Mucosa of stomach (tissue), 1 donor: Measurements from ENCODE around the gene TNFAIP8L3.
A peak's percentile ranks its signal among the peaks of the same experiment; 100 is the strongest.

Experiments used
- H3K27me3 ChIP-seq: one replicate; pipeline ENCODE4 v1.7.0; 2013; ENCODE audit warnings: mild to moderate bottlenecking, low read length; ENCODE audit not compliant: control insufficient read depth, insufficient read depth
- H3K36me3 ChIP-seq: one replicate; pipeline ENCODE4 v1.7.0; 2013; ENCODE audit warnings: low read length; ENCODE audit not compliant: control insufficient read depth, insufficient read depth
- H3K4me1 ChIP-seq: one replicate; pipeline ENCODE4 v1.7.0; 2013; ENCODE audit warnings: mild to moderate bottlenecking, low read length; ENCODE audit not compliant: control insufficient read depth, insufficient read depth
- H3K4me3 ChIP-seq: one replicate; pipeline ENCODE4 v1.7.0; 2013; ENCODE audit warnings: low read length
- H3K9ac ChIP-seq: one replicate; pipeline ENCODE4 v1.7.0; 2013; ENCODE audit warnings: mild to moderate bottlenecking, low read length, moderate library complexity
- H3K9me3 ChIP-seq: one replicate; pipeline ENCODE4 v1.7.0; 2013; ENCODE audit warnings: mild to moderate bottlenecking, low read length, moderate library complexity; ENCODE audit not compliant: control insufficient read depth
- donor health status: Pancreatic carcinoma.

The TNFAIP8L3 gene

GRCh38 chr15:51095681-51096331 lies 1.1 kb upstream of the TNFAIP8L3 start:
- peaks cover 6% of the 10 kb centered on the region for H3K4me1 ChIP-seq
- no peak overlapping the region for H3K4me3 ChIP-seq
- H3K36me3 ChIP-seq = no peaks in the 10 kb centered on the region
- peaks cover 50% of the 10 kb centered on the region for H3K27me3 ChIP-seq
- H3K9ac ChIP-seq = no peak overlapping the region
- H3K9me3 ChIP-seq = no peaks in the 10 kb centered on the region

- Histone ChIP-seq H3K9ac (peak overlapping the region; percentile 35), H3K4me3 (no peak overlapping the region), H3K4me1 (peaks cover 6% of the 10 kb centered on the region), H3K36me3 (no peaks in the 10 kb centered on the region), H3K9me3 (no peaks in the 10 kb centered on the region), H3K27me3 (peaks cover 46% of the 10 kb centered on the region)
Observed at GRCh38 chr15:51093839-51094605, 684 bp downstream of the TNFAIP8L3 start.

- Histone ChIP-seq H3K9me3 (no peaks in the 10 kb centered on the region), H3K4me1 (peaks cover 6% of the 10 kb centered on the region), H3K27me3 (peaks cover 46% of the 10 kb centered on the region), H3K4me3 (no peak overlapping the region), H3K36me3 (no peaks in the 10 kb centered on the region), H3K9ac (no peak overlapping the region)
Observed at GRCh38 chr15:51093488-51093838, 1.2 kb downstream of the TNFAIP8L3 start.

- peaks cover 6% of the 10 kb centered on the region for H3K4me1 ChIP-seq
- no peaks in the 10 kb centered on the region for H3K9me3 ChIP-seq
- peaks cover 38% of the 10 kb centered on the region for H3K27me3 ChIP-seq
- no peak overlapping the region for H3K4me3 ChIP-seq
- H3K9ac ChIP-seq = no peak overlapping the region
- H3K36me3 ChIP-seq = no peaks in the 10 kb centered on the region
Observed at GRCh38 chr15:51092480-51093040, 2.1 kb downstream of the TNFAIP8L3 start.

GRCh38 chr15:51090753-51091152 lies 4.0 kb downstream of the TNFAIP8L3 start:
- no peaks in the 10 kb centered on the region for H3K9me3 ChIP-seq
- H3K27me3 ChIP-seq = peaks cover 28% of the 10 kb centered on the region
- no peak overlapping the region for H3K9ac ChIP-seq
- H3K4me3 ChIP-seq = no peak overlapping the region
- no peaks in the 10 kb centered on the region for H3K36me3 ChIP-seq
- peaks cover 6% of the 10 kb centered on the region for H3K4me1 ChIP-seq

- Histone ChIP-seq H3K36me3 (no peaks in the 10 kb centered on the region), H3K9me3 (no peaks in the 10 kb centered on the region)
Observed at GRCh38 chr15:51089699-51090453, 4.8 kb downstream of the TNFAIP8L3 start.

GRCh38 chr15:51089041-51089440 lies 5.7 kb downstream of the TNFAIP8L3 start:
- Histone ChIP-seq H3K36me3 (no peaks in the 10 kb centered on the region), H3K4me1 (peaks cover 6% of the 10 kb centered on the region), H3K27me3 (peaks cover 14% of the 10 kb centered on the region), H3K9ac (no peak overlapping the region), H3K9me3 (no peaks in the 10 kb centered on the region), H3K4me3 (no peak overlapping the region)

More at GRCh38 chr15:51089699-51090453, 4.8 kb downstream of the TNFAIP8L3 start:
- no peaks in the 10 kb centered on the region for H3K4me1 ChIP-seq
- H3K4me3 ChIP-seq = no peak overlapping the region
- peaks cover 20% of the 10 kb centered on the region for H3K27me3 ChIP-seq
- H3K9ac ChIP-seq = no peak overlapping the region

GRCh38 chr15:51088585-51088984 lies 6.1 kb downstream of the TNFAIP8L3 start:
- Histone ChIP-seq H3K4me1 (peaks cover 6% of the 10 kb centered on the region), H3K9me3 (no peaks in the 10 kb centered on the region), H3K36me3 (no peaks in the 10 kb centered on the region), H3K9ac (no peak overlapping the region), H3K27me3 (peaks cover 10% of the 10 kb centered on the region), H3K4me3 (no peak overlapping the region)

GRCh38 chr15:51087513-51087912 lies 7.2 kb downstream of the TNFAIP8L3 start:
- no peak overlapping the region for H3K9ac ChIP-seq
- no peak overlapping the region for H3K4me3 ChIP-seq
- peaks cover 6% of the 10 kb centered on the region for H3K4me1 ChIP-seq

GRCh38 chr15:51086409-51086808 lies 8.3 kb downstream of the TNFAIP8L3 start:
- Histone ChIP-seq H3K4me3 (no peak overlapping the region), H3K36me3 (no peaks in the 10 kb centered on the region), H3K4me1 (peaks cover 6% of the 10 kb centered on the region), H3K9me3 (no peaks in the 10 kb centered on the region), H3K27me3 (no peaks in the 10 kb centered on the region), H3K9ac (no peak overlapping the region)

More at GRCh38 chr15:51087513-51087912, 7.2 kb downstream of the TNFAIP8L3 start:
- Histone ChIP-seq H3K36me3 (no peaks in the 10 kb centered on the region), H3K27me3 (no peaks in the 10 kb centered on the region), H3K9me3 (no peaks in the 10 kb centered on the region)

GRCh38 chr15:51085764-51086163 lies 8.9 kb downstream of the TNFAIP8L3 start:
- peaks cover 6% of the 10 kb centered on the region for H3K4me1 ChIP-seq
- H3K36me3 ChIP-seq = no peaks in the 10 kb centered on the region
- no peaks in the 10 kb centered on the region for H3K27me3 ChIP-seq
- no peak overlapping the region for H3K4me3 ChIP-seq
- no peaks in the 10 kb centered on the region for H3K9me3 ChIP-seq
- no peak overlapping the region for H3K9ac ChIP-seq
